ENCODE results near the gene SFXN2.
A peak's percentile ranks its signal among the peaks of the same experiment; 100 is the strongest.

The SFXN2 gene

GRCh38 chr10:102779680-102780526, 65.5 kb downstream of the SFXN2 start:
- peak; percentile 34 for DNase-seq

- DNase-seq, result no peak
Observed at GRCh38 chr10:102780527-102780808, 66.0 kb downstream of the SFXN2 start.

DNA sequence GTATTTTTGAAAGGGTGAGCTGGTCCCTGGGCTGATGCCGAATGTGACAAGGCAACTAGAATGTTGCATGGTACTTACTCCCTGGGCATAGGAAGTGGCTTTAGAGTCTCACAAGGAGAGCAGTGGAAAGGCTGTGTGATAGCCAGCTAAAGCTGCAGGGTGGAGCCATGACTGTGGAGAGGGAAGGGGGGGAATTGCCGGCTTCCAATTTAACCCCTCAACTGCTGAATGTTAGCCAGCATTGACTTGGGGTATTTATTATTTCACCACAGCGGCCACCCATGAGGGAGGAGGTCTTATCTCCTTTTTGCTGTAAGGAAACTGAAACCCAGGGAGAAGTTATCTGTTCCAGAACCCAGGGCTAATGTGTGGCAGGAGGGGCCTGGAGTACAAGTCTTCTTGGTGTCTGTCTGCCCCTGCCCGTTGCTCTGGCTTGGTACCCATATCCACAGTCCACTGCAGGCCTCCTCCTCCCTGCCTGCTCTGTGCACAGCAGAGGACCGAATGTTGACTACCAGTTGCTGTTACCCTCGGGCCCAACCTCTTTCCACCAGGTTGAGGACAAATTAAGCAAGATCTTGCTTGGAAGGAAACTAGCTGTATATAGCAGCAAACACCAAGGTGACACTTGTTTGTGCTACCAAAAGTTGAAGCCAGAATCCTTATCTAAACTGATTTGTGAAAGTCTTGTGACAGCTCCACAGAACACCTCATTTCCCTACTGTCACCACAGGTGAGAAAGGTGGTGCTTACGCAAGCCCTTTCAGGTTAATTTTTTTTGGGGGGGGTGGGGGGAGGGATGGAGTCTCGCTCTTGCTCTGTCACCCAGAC, 66.9 kb downstream of the SFXN2 start:
- peak; percentile 95 for DNase-seq

- DNase-seq, result no peak
Observed at GRCh38 chr10:102781921-102782557, 67.6 kb downstream of the SFXN2 start.

GRCh38 chr10:102782673-102783551, 68.5 kb downstream of the SFXN2 start:
- no peak for DNase-seq

DNA sequence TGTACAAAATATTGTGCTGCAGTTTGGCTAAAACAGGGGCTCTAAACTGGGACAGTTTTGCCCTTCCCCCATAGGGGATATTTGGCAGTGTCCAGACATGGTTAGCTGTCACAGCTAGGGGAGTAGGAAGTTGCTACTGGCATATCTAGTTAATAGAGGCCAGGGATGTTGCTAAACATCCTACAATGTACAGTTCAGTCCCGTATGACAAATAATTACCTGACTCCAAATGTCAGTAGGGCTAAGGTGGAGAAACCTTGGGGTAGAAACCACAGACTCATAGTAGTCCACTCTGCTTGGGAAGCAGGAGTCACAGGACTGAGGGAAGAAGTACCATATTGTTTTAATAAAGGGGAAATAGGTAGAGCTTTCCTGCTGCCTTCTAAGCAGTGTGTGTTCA, 69.1 kb downstream of the SFXN2 start:
- DNase-seq, result no peak

DNA sequence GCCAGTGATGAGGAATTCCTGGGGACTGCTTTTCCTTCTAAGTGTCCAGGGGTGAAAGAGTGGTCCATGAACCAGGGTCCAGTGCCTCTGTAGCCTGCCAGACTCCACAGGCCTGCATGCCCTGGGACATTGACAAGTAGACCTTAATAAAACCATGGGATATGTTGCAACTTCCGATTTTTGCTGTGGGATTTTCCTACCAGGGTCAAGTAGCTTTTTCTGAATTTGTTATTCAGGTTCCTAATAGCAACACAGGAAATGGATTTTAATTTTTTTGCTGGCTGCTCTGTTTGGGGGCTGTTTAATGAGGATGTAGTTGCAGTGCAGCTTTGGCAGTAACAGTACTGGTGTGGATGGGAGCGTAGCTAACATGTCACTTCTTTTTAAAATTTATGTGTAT, 71.4 kb downstream of the SFXN2 start:
- DNase-seq, result no peak

DNA sequence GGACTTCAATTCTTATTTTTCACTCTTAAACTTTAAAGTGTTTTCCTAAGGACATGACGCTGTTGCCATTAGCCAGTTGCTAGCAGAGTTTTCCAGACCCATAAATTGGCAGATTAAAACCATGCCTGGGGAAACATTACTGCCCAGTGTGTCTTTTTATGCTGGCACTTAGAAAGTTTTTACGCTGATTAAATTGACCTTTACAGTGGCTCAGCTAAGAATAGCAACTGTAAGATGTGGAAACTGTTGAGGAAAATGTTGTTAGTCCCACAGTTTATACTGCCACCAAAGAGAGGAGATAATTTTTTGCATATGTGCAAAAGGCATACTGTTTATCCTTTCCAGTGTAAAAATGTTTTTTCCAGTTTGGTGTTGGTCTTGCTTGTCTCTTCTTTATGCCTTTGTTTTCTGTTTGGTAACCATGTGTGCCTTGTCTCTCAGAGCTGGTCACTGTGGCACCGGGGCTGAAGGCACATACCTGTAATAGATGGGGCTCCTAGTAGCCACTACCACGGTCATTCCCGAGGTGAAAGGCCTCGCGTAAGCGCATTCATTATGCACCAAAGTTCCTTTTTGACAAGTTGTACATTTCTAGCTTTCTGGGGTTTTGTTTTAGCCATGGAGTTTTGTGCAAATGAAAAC, 77.4 kb downstream of the SFXN2 start:
- DNase-seq, result no peak
